ENCODE results near the gene IL6. TPM values are rescaled to one million over a fixed set of nuclear protein-coding genes. Genes with fewer than 3 reads are reported as not detected.

The IL6 gene
- total and polyA plus RNA-seq, 9 of the 15 experiments (the other 6 are each of a cell fraction or from before 2014, with no cell fraction given), result 0.76 to 2.9 (median 1.5) TPM

GRCh38 chr7:22694597-22695207 is 32.3 kb upstream of the IL6 start (continued):
- TF ChIP-seq ATF1 (CRISPR knock-in tag; IDR thresholded peaks at IDR 0.05) (no peak), ATF1 (tag; IDR thresholded peaks at IDR 0.05) (peak; percentile 22; the same call in 1 of the 2 replicates), ZNF253 (CRISPR knock-in tag; conservative IDR thresholded peaks at IDR 0.05) (no peak), PURB (CRISPR knock-in tag; IDR thresholded peaks at IDR 0.05; ENCODE audit: low read depth) (no peak), NFE2L1 (tag; IDR thresholded peaks at IDR 0.05; ENCODE audit: borderline replicate concordance, low read depth) (no peak), MAFF (IDR thresholded peaks at IDR 0.05; ENCODE audit: low read length) (no peak), RBM25 (IDR thresholded peaks at IDR 0.05; ENCODE audit: low read depth, low read length, severe bottlenecking) (no peak), RAD21 (CRISPR knock-in tag; conservative IDR thresholded peaks at IDR 0.05 in 1 of 2, IDR thresholded peaks at IDR 0.05 in 1 of 2) (no peak), DMBX1 (CRISPR knock-in tag; IDR thresholded peaks at IDR 0.05; ENCODE audit: borderline replicate concordance) (peak; percentile 82; the same call in 1 of the 2 replicates), E2F3 (CRISPR knock-in tag; IDR thresholded peaks at IDR 0.05) (no peak), PATZ1 (CRISPR knock-in tag; IDR thresholded peaks at IDR 0.05; ENCODE audit: borderline replicate concordance) (no peak), CXXC5 (CRISPR knock-in tag; IDR thresholded peaks at IDR 0.05) (peak; percentile 21; the same call in 1 of the 2 replicates), NR2C1 (IDR thresholded peaks at IDR 0.05) (no peak), NR2C1 (tag; IDR thresholded peaks at IDR 0.05) (peak; percentile 37; the same call in 1 of the 2 replicates), ASH1L (IDR thresholded peaks at IDR 0.05; ENCODE audit: borderline replicate concordance, low read depth, partially characterized antibody) (peak; percentile 20), ATF3 (IDR thresholded peaks at IDR 0.05) (no peak), ATF3 (CRISPR knock-in tag; conservative IDR thresholded peaks at IDR 0.05) (no peak), ZNF324 (CRISPR knock-in tag; IDR thresholded peaks at IDR 0.05) (no peak), KAT7 (CRISPR knock-in tag; IDR thresholded peaks at IDR 0.05; ENCODE audit: borderline replicate concordance) (0 out of 2 replicates have a peak, but pooled peaks have one; percentile 38), SFPQ (IDR thresholded peaks at IDR 0.05; ENCODE audit: low read depth, low read length) (no peak), MYNN (IDR thresholded peaks at IDR 0.05) (no peak), MYNN (CRISPR knock-in tag; IDR thresholded peaks at IDR 0.05) (no peak), RBFOX2 (IDR thresholded peaks at IDR 0.05; ENCODE audit: low read depth, low read length) (peak; percentile 15; the same call in 1 of the 2 replicates), ILK (tag; IDR thresholded peaks at IDR 0.05; ENCODE audit: borderline replicate concordance, low read depth) (no peak), SMAD4 (CRISPR knock-in tag; conservative IDR thresholded peaks at IDR 0.05) (peak; percentile 41; the same call in 1 of the 2 replicates)
